GM20000 (cell line): ENCODE data around the gene EHHADH.
"Not testable (repeated sequence)": the region's sequence is repeated elsewhere in the genome, so short reads cannot be mapped to it uniquely, and the experiment has no call there.

Source experiments
- DNase-seq: peaks from one replicate; pipeline ENCODE4 v3.0.0; 2012; ENCODE audit warnings: low spot score
- TF ChIP-seq, protein P1 (sequence below): IDR thresholded peaks from 2 replicates; pipeline ENCODE4 v1.5.1; 2012; ENCODE audit warnings: mild to moderate bottlenecking, control low read depth; ENCODE audit errors: extremely low read depth, missing control alignments

EHHADH gene

DNA sequence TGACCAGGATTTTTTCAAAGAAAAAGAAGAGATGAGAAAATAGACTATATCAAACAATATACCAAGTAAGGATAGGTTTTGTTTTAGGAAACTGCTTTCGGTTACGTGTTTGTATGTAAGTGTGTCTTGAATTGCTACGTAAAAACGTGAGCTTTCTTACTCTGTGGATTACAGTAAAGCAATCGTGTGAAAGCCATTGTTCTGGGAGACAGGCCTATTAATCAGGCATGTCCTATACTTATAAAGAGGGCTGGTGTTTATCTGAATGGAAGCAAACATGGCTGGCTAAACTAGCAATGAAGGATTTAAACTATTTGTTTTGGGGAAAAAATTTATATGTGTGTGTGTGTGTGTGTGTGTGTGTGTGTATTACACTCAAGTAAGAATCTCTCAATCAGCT, 2.6 kb downstream of the EHHADH start:
- no peak for DNase-seq
- TF ChIP-seq, protein P1, sequence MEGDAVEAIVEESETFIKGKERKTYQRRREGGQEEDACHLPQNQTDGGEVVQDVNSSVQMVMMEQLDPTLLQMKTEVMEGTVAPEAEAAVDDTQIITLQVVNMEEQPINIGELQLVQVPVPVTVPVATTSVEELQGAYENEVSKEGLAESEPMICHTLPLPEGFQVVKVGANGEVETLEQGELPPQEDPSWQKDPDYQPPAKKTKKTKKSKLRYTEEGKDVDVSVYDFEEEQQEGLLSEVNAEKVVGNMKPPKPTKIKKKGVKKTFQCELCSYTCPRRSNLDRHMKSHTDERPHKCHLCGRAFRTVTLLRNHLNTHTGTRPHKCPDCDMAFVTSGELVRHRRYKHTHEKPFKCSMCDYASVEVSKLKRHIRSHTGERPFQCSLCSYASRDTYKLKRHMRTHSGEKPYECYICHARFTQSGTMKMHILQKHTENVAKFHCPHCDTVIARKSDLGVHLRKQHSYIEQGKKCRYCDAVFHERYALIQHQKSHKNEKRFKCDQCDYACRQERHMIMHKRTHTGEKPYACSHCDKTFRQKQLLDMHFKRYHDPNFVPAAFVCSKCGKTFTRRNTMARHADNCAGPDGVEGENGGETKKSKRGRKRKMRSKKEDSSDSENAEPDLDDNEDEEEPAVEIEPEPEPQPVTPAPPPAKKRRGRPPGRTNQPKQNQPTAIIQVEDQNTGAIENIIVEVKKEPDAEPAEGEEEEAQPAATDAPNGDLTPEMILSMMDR: no peak

GRCh38 chr3:185250653-185251052, 3.2 kb downstream of the EHHADH start:
- no peak for DNase-seq
- TF ChIP-seq, protein P1: no peak

DNA sequence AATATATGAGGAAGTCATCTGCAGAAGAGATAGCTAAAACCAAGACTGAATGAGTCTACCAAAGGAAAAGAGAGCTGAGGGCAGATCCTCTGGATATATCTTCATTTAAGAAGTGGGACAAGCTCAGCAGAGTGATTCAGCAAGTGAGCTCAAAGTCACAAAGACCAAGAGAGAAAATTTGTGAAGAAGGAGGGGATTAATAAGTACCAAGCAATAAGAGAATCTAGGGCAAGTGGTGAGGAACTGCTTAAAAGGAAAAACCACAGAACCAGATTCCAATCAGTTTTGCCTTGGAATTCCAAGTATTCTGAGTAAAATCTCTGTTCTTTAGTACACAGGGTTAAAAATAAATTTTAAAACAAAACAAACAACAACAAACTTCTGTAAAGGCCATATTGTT, 3.6 kb downstream of the EHHADH start:
- TF ChIP-seq, protein P1: no peak
- no peak for DNase-seq

GRCh38 chr3:185242642-185243041, 11.2 kb downstream of the EHHADH start:
- no peak for DNase-seq
- TF ChIP-seq, protein P1: no peak

GRCh38 chr3:185236969-185237368, 16.9 kb downstream of the EHHADH start:
- TF ChIP-seq, protein P1: no peak
- DNase-seq: no peak

- TF ChIP-seq, protein P1: no peak
- no peak for DNase-seq
Measured at GRCh38 chr3:185233328-185233727, 20.5 kb downstream of the EHHADH start.

DNA sequence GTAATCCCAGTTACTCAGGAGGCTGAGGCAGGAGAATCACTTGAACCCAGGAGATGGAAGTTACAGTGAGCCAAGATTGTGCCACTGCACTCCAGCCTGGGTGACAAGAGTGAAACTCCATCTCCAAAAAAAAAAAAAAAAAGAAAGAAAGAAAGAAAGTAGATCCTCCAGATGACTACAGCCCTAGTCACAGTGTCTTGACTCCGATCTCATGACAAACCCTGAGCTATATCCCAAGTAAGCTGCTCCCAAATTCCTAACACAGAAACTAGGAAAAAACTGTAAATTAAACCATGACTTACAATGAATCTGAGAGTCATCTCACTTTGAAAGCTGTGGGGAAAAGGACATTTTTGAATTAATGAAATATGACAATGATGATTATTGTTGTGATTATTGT, 27.3 kb downstream of the EHHADH start:
- not testable (repeated sequence) for DNase-seq

GRCh38 chr3:185225523-185225922, 28.3 kb downstream of the EHHADH start:
- DNase-seq: no peak
- TF ChIP-seq, protein P1: no peak
